Fibroblast of lung (primary cell): ENCODE results near the gene INTS2. TPM values are rescaled to one million over a fixed set of nuclear protein-coding genes. Genes with fewer than 3 reads are reported as not detected.

Experiments
- DNase-seq, 2 donors: peaks; one replicate each; pipeline versions ENCODE4 v3.0.0 to v3.0.0-alpha.2; 2010; ENCODE audit warnings: low read depth in 2 of 2
- H2AFZ ChIP-seq: 2 replicates; pipeline ENCODE4 v1.5.1; 2012; ENCODE audit warnings: low read length, control low read depth, inconsistent platforms
- H3K27ac ChIP-seq: 2 replicates; pipeline ENCODE4 v1.5.1; 2011; ENCODE audit warnings: low read length, control low read depth; ENCODE audit not compliant: insufficient read depth
- H3K27me3 ChIP-seq: 2 replicates; pipeline ENCODE4 v1.5.1; 2011; ENCODE audit warnings: mild to moderate bottlenecking, low read length; ENCODE audit not compliant: control insufficient read depth, insufficient read depth
- H3K36me3 ChIP-seq: 2 replicates; pipeline ENCODE4 v1.5.1; 2011; ENCODE audit warnings: low read length; ENCODE audit not compliant: control insufficient read depth, insufficient read depth
- H3K4me1 ChIP-seq: 2 replicates; pipeline ENCODE4 v1.5.1; 2011; ENCODE audit warnings: low read length; ENCODE audit not compliant: control insufficient read depth, insufficient read depth; ENCODE audit errors: extremely low read depth
- H3K4me2 ChIP-seq: 2 replicates; pipeline ENCODE4 v1.5.1; 2011; ENCODE audit warnings: low read length, control low read depth; ENCODE audit not compliant: insufficient read depth; ENCODE audit errors: extremely low read depth
- H3K4me3 ChIP-seq, 4 experiments: fragments of 200-600 bp in 1 of 4; sonication (generic) in 1 of 4; replicated peaks in 1 of 4; 2 replicates each; pipeline ENCODE4 v1.5.1; 2011 to 2016; ENCODE audit warnings: low read length in 4 of 4, low read depth in 3 of 4, mild to moderate bottlenecking in 3 of 4, control low read depth in 2 of 4, inconsistent platforms in 1 of 4, mixed read lengths in 1 of 4; ENCODE audit not compliant: insufficient read depth in 1 of 4; ENCODE audit errors: control extremely low read depth in 1 of 4
- H3K79me2 ChIP-seq: 2 replicates; pipeline ENCODE4 v1.5.1; 2012; ENCODE audit warnings: mild to moderate bottlenecking, low read length, inconsistent platforms; ENCODE audit not compliant: control insufficient read depth, insufficient read depth
- H3K9ac ChIP-seq: 2 replicates; pipeline ENCODE4 v1.5.1; 2011; ENCODE audit warnings: mild to moderate bottlenecking, low read length, control low read depth; ENCODE audit not compliant: insufficient read depth
- H3K9me3 ChIP-seq: 2 replicates; pipeline ENCODE4 v1.5.1; 2012; ENCODE audit warnings: low read depth, low read length; ENCODE audit not compliant: control insufficient read depth, insufficient read depth
- H4K20me1 ChIP-seq: 2 replicates; pipeline ENCODE4 v1.5.1; 2011; ENCODE audit warnings: low read length; ENCODE audit not compliant: control insufficient read depth, insufficient read depth; ENCODE audit errors: extremely low read depth
- CTCF ChIP-seq, 2 donors: IDR thresholded peaks in 1 of 2; conservative IDR thresholded peaks in 1 of 2; 1 replicate in 1 of 2; 2 replicates in 1 of 2; pipeline ENCODE4 v1.5.1; 2011 to 2012; ENCODE audit warnings: low read length in 2 of 2, control low read depth in 1 of 2, inconsistent platforms in 1 of 2, low read depth in 1 of 2, mild to moderate bottlenecking in 1 of 2
- EZH2 ChIP-seq: IDR thresholded peaks from 2 replicates; pipeline ENCODE4 v1.5.1; 2012; ENCODE audit warnings: low read length, control low read depth, mild to moderate bottlenecking; ENCODE audit errors: missing control alignments
- polyA plus RNA-seq, 2 donors: library from polyadenylated mRNA; depleted of rRNA in 1 of 2; stranded (reverse) in 1 of 2; unstranded in 1 of 2; fragments of >200 nt; gene quantifications; 2 replicates each; pipeline ENCODE4 v1.2.1, GENCODE V29; 2011 to 2012; ENCODE audit warnings: missing spikeins in 1 of 2
- total RNA-seq: library from RNA; depleted of rRNA; stranded (reverse); fragments of >200 nt; gene quantifications from 2 replicates; pipeline ENCODE4 v1.2.1, GENCODE V29; 2014

Gene INTS2
- total and polyA plus RNA-seq, 2 donors (not counting 1 experiment from before 2014, with no cell fraction given): 9.3 to 16.0 TPM

GRCh38 chr17:61869138-61869537 lies 58.6 kb downstream of the INTS2 start:
- TF ChIP-seq EZH2 (no peak), CTCF (conservative IDR thresholded peaks at IDR 0.05 in 1 of 2, IDR thresholded peaks at IDR 0.05 in 1 of 2; ENCODE audit: low read depth in 1 of 2, low read length in 2 of 2) (no peak)
- Histone ChIP-seq H3K4me1 (no peaks in the 10 kb centered on the region), H4K20me1 (no peaks in the 10 kb centered on the region), H3K27ac (no peak overlapping the region), H3K9me3 (no peaks in the 10 kb centered on the region), H3K36me3 (no peaks in the 10 kb centered on the region), H3K4me2 (no peak overlapping the region), H3K9ac (no peak overlapping the region), H3K4me3 (no peak overlapping the region), H3K79me2 (no peaks in the 10 kb centered on the region), H3K27me3 (no peaks in the 10 kb centered on the region), H2AFZ (no peak overlapping the region)
- DNase-seq: no peak

GRCh38 chr17:61868074-61868473 lies 59.7 kb downstream of the INTS2 start:
- Histone ChIP-seq H3K9me3 (no peaks in the 10 kb centered on the region), H3K27me3 (no peaks in the 10 kb centered on the region), H3K4me1 (no peaks in the 10 kb centered on the region), H3K4me2 (no peak overlapping the region), H3K9ac (no peak overlapping the region), H2AFZ (no peak overlapping the region), H3K79me2 (no peaks in the 10 kb centered on the region), H3K4me3 (no peak overlapping the region), H3K27ac (no peak overlapping the region), H3K36me3 (no peaks in the 10 kb centered on the region), H4K20me1 (no peaks in the 10 kb centered on the region)
- TF ChIP-seq EZH2: no peak
- TF ChIP-seq CTCF (conservative IDR thresholded peaks at IDR 0.05 in 1 of 2, IDR thresholded peaks at IDR 0.05 in 1 of 2; ENCODE audit: low read depth in 1 of 2, low read length in 2 of 2): no peak
- DNase-seq: no peak

- H4K20me1 ChIP-seq: no peaks in the 10 kb centered on the region
- H3K4me3 ChIP-seq: no peak overlapping the region
- H3K9me3 ChIP-seq: no peaks in the 10 kb centered on the region
- no peak for TF ChIP-seq CTCF (conservative IDR thresholded peaks at IDR 0.05 in 1 of 2, IDR thresholded peaks at IDR 0.05 in 1 of 2; ENCODE audit: low read depth in 1 of 2, low read length in 2 of 2)
- no peak for TF ChIP-seq EZH2
- H3K9ac ChIP-seq: no peak overlapping the region
- no peak for DNase-seq
- no peak overlapping the region for H3K27ac ChIP-seq
- no peak overlapping the region for H2AFZ ChIP-seq
- H3K79me2 ChIP-seq: peaks cover 8% of the 10 kb centered on the region
- no peak overlapping the region for H3K4me2 ChIP-seq
- H3K36me3 ChIP-seq: no peaks in the 10 kb centered on the region
- no peaks in the 10 kb centered on the region for H3K27me3 ChIP-seq
- peaks cover 2% of the 10 kb centered on the region for H3K4me1 ChIP-seq
Measured at GRCh38 chr17:61867033-61867432, 60.7 kb downstream of the INTS2 start.
